ENCODE data around the gene GSG1L.
"Not testable (repeated sequence)": the region's sequence is repeated elsewhere in the genome, so short reads cannot be mapped to it uniquely, and the experiment has no call there.

The GSG1L gene

DNA sequence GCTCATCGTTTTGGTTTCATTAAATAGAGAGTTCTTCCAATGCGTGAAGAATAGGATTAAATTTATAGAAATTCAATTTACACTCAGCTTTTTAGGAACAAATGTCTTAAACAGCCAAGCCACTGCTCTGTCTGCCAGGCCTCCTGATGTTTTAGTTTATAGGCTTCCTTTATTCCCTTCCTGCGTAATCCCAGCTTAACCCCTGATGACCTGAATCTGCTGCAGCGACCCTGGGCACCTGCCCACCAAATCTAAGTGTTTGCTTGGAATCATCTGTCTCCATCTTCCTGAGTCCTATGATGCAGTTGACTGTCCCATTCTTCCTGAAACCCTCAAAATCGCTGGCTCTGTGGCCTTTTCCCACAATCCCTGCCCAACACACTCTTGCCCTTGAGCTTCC is 179.9 kb downstream of the GSG1L start:
- no peak for DNase-seq

DNA sequence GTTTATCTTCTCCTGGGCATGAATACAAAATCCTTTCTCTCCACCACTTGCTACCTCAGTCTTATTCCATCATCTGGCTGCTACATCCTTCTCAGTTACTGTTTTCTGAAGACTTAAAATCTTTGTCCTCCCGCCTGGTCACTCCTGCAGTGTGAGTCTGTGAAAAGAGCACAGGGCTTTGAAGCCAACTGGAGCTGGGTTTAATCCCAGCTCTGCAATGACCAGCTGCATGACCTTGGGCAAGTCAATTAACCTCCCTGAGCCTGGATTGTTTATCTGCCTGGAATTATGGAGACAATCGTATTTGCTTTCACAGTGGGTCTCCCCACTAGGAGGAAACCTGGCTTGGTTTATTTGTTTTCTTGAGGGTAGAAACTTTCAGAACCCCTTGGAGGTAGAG is 183.2 kb downstream of the GSG1L start:
- DNase-seq, result no peak

GRCh38 chr16:27879601-27880247 is 183.8 kb downstream of the GSG1L start:
- DNase-seq, result no peak

GRCh38 chr16:27872627-27873026 is 190.9 kb downstream of the GSG1L start:
- not testable (repeated sequence) for DNase-seq

DNA sequence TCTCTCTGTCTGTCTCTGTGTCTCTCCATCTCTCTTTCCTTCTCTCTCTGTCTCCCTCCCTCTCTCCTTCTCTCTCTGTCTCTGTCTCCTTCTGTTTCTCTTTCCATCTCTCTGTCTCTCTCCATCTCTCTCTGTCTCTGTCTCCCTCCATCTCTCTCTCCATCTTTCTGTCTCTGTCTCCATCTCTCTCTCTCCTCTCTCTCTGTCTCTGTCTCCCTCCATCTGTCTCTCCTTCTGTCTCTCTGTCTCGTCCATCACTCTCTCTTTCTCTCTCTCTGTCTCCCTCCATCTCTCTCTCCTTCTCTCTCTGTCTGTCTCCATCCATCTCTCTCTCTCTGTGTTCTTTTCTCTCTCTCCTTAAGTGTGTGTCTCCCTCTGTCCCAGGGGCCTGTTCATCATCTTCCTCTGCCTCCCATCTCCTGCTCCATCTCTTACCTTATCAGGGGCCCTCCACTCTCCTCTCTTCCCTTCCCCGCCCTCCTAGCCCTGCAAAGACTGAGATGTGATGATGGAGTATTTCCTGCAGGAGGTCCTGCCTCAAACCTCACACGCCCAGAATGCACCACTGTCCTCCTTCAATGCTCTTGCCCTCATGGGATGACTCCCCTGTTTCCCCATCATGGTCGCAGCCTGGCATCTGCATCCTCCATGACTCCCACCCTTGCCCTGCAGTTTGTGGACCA is 193.3 kb downstream of the GSG1L start:
- DNase-seq, result no peak

DNA sequence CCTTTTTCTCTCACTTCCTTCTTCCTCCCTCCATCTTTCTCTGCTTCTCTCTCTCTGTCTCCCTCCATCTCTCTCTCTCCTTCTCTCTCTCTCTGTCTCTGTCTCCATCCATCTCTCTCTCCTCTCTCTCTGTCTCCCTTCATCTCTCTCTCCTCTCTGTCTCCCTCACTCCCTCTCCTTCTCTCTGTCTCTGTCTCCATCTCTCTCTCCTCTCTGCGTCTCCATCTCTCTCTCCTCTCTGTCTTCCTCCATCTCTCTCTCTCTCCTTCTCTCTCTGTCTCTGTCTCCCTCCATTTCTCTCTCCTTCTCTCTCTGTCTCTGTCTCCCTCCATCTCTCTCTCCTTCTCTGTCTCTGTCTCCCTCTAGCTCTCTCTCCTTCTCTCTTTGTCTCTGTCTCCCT is 194.1 kb downstream of the GSG1L start:
- DNase-seq, result no peak

- DNase-seq, result no peak
Measured at GRCh38 chr16:27868180-27868579, 195.3 kb downstream of the GSG1L start.

- DNase-seq, result peak; percentile 65 to 72
Measured at GRCh38 chr16:27867122-27868110, 196.1 kb downstream of the GSG1L start.

DNA sequence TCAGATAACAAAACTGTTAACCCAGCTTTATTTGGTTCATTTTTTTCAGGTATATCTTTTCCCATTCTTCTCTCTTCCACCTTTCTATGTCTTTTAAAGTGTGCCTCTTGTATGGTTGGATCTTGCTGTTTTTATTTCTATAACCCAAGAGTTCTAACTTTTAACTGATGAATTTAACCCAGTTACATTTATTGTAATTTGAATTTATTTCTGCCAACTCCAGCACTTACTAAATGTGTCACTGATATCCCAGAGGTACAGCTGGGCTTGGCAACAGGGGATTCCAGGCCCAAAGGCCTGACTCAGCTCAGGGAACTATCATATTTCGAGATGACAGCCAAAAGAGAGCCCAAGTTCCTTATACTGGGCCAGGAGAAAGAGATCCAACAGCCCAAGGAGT is 200.1 kb downstream of the GSG1L start:
- no peak for DNase-seq

DNA sequence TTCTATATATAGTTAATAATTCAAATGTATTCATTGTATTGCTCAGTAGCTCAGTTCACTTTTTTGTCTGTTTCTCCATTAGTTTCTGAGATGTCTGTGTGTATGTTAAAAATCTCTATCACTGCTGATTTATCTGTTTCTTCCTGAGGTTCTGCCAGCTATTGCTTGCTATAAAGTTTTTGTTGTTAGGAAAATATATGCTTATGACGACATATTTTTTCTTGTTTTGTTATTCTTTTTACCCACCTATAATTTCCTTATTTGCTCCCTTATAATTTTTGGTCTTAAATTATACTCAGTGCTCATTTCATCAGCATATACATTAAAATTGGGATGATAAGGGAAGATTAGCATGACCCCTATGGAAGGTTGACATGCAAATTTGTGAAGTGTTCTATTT is 200.6 kb downstream of the GSG1L start:
- no peak for DNase-seq

DNA sequence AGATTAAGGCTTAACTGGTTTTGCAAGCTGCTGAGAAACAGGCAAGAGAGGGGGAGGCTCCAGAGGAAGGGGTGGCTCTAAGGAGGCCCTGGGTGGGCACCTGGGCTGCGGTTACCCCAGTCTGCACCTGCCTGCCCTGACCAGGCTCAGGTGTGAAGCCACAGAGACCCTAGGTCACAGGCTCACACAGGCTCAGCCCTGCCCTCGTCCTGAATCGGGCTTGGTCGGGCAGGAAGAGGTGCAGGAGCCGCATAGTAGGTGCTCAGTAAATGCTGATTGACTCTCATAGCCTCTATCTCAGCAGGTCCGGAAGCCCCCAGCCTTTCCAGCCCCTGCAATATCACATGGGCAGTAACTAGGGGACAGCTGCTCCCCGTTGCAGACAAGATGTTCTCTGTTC is 203.4 kb downstream of the GSG1L start:
- no peak for DNase-seq

GRCh38 chr16:27859020-27859419 is 204.5 kb downstream of the GSG1L start:
- DNase-seq, result no peak

DNA sequence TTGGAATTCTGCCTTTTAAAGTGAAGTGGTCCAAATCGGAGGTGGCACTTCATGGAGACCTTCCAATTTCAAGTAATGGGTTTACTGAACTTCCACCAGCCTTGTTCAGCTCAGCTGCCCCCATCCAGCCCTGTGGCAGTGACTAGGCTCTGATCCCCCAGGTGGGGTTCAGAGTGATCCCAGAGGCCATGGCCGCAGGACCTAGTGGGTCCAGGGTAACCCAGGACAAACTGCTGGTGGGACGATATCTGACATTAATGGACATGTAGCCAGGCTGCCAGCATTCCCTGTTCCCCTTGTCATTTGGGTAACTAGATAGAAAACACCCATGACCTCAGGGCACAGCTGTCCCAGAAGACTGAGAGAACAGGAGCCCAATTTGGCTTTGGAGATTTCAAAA is 209.9 kb downstream of the GSG1L start:
- no peak for DNase-seq

DNA sequence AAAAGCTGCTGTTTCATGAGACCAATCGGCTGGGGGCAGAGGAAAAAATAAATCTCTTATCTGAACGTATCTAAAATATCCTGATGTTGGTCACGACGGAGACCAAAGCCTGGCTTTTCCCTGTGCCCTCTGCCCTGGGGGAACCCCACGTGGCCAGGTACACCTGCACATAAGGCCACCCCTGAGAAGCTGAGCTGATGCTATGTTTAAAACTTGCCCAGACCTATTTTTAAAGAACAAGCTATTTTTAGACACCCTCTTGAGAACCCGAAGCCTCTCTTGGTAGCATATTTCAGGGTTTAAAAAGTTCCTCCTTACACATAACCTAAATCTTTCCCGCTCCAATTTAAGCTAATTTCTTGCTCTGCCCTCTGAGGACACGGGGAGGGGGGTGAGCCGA is 210.4 kb downstream of the GSG1L start:
- no peak for DNase-seq

GRCh38 chr16:27852681-27853080 is 210.8 kb downstream of the GSG1L start:
- DNase-seq, result no peak

GRCh38 chr16:27852116-27852515 is 211.4 kb downstream of the GSG1L start:
- DNase-seq, result no peak

DNA sequence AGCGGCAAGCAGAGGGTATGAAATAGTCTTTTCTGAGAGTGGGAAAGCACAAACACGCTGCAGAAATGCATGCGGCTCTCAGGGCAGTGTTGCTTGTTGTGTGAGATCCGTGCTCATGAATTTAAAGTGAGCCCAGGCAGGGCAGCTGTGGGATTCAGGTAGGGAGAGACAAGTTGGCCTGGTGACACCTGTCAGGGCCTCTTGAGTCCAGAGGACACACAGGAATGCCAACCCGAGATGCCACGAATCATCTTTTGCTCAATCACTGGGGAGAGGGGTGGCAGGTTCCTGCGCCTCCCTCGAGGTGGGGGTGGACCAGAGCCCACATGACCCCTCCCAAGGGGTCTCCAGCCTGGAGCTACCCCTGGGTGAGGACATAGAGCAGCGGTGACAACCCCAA is 211.9 kb downstream of the GSG1L start:
- no peak for DNase-seq

DNA sequence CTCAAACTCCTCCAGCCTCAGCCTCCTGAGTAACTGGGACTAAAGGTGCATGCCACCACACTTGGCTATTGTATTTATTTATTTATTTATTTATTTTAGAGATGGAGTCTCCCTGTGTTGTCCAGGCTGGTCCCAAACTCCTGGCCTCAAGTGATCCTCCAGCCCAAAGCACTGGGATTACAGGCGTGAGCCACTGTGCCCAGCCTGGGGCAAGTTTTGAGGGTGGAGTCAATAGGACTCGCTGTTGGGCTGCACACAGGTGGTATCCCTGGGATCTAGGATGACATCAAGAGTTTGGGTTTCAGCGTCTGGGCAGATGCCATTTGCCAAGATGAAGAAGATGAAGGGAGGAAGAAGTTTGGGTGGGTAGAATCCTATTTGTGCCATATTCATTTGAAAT is 213.9 kb downstream of the GSG1L start:
- no peak for DNase-seq

- DNase-seq, result no peak
Measured at GRCh38 chr16:27847030-27847550, 216.4 kb downstream of the GSG1L start.

GRCh38 chr16:27844826-27845225 is 218.7 kb downstream of the GSG1L start:
- DNase-seq, result no peak

DNA sequence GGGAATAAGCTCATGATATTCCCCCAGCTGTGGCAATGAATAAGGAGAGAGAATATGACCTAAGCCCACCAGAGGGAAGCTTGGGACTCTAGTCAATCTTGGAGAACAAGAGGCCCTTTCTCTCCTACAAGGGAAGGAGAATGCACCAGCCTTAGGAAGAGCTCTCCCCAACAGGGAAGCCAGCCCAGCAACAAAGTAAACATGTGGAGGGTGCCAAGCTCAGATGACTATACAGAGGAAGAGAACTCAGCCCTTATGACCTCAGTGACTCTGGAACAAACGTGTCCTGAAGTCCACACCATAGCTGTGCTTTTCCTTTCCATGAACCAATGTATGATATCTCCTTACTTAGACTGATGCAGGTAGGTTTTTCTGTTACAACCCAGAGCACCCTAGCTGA is 219.7 kb downstream of the GSG1L start:
- no peak for DNase-seq

- DNase-seq, result no peak
Measured at GRCh38 chr16:27841911-27842310, 221.6 kb downstream of the GSG1L start.

DNA sequence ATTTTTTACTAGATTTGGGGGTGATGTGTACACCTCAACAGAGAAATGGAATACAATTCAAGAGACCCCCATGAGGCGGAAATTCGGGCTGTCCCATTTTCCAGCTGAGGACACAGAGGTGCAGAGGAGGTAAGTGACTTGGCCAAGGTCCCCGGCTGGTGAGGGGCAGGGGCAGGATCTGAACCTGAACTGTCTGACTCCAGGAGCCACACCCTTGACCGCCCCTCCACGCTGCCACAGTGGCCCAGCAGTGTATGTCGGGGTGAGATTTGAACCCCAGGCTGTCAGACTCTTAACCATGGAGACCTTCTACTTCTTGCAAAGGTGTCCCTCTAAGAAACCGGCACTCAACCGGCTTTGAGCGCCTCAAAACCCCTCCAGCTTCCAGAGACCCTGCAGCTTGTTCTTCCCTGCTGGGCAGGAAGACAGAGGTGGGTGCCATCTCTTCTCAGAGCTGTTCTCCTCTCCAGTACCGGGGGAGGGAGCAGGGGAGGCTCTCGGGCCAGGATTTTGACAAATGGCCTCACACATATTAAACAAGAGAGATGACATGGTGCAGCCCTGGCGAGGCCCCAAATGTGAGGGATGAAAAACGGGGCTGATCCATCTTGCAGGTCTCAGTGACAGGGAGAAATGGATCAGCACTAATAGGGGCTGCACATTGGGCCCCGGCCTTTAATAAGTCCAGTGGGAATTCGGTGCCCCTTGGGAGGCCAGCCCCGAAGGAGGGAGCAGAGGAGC is 222.3 kb downstream of the GSG1L start:
- DNase-seq, result no peak
